ENCODE data around the gene NCAM1. TPM values are rescaled to one million over a fixed set of nuclear protein-coding genes. Genes with fewer than 3 reads are reported as not detected.

Gene NCAM1
- total and polyA plus RNA-seq, 2 experiments from 2014 or later: 0.76 to 1.6 TPM

DNA sequence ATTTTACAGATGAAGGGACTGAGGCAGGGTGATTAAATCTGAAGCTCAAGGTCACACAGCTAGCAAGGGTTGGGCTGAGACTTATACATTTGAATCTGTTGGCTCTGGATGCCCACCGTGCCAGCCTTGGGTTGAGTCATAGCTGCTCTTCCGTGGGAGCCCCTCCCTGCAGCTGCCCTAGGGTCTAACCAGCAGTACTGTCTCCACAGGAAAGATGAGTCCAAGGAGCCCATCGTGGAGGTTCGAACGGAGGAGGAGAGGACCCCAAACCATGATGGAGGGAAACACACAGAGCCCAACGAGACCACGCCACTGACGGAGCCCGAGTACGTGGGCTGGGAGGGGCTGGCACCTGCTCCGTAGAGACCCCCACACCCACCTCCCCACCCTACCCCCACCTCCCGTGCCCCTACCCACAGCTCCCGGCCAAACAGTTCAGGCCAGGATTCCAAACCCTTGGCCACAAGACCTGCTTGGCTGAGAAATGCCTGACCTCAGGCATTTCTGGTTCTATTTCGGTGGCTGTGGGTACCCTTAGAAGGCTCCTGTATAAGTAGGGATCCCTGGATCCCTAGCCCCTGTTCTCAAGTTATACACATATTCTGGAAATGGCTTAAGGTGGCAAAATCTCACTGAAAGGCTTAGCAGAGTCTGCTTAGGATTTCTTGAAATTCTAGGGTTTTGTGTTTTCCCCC is 310.5 kb downstream of the NCAM1 start:
- TF ChIP-seq, protein P1, sequence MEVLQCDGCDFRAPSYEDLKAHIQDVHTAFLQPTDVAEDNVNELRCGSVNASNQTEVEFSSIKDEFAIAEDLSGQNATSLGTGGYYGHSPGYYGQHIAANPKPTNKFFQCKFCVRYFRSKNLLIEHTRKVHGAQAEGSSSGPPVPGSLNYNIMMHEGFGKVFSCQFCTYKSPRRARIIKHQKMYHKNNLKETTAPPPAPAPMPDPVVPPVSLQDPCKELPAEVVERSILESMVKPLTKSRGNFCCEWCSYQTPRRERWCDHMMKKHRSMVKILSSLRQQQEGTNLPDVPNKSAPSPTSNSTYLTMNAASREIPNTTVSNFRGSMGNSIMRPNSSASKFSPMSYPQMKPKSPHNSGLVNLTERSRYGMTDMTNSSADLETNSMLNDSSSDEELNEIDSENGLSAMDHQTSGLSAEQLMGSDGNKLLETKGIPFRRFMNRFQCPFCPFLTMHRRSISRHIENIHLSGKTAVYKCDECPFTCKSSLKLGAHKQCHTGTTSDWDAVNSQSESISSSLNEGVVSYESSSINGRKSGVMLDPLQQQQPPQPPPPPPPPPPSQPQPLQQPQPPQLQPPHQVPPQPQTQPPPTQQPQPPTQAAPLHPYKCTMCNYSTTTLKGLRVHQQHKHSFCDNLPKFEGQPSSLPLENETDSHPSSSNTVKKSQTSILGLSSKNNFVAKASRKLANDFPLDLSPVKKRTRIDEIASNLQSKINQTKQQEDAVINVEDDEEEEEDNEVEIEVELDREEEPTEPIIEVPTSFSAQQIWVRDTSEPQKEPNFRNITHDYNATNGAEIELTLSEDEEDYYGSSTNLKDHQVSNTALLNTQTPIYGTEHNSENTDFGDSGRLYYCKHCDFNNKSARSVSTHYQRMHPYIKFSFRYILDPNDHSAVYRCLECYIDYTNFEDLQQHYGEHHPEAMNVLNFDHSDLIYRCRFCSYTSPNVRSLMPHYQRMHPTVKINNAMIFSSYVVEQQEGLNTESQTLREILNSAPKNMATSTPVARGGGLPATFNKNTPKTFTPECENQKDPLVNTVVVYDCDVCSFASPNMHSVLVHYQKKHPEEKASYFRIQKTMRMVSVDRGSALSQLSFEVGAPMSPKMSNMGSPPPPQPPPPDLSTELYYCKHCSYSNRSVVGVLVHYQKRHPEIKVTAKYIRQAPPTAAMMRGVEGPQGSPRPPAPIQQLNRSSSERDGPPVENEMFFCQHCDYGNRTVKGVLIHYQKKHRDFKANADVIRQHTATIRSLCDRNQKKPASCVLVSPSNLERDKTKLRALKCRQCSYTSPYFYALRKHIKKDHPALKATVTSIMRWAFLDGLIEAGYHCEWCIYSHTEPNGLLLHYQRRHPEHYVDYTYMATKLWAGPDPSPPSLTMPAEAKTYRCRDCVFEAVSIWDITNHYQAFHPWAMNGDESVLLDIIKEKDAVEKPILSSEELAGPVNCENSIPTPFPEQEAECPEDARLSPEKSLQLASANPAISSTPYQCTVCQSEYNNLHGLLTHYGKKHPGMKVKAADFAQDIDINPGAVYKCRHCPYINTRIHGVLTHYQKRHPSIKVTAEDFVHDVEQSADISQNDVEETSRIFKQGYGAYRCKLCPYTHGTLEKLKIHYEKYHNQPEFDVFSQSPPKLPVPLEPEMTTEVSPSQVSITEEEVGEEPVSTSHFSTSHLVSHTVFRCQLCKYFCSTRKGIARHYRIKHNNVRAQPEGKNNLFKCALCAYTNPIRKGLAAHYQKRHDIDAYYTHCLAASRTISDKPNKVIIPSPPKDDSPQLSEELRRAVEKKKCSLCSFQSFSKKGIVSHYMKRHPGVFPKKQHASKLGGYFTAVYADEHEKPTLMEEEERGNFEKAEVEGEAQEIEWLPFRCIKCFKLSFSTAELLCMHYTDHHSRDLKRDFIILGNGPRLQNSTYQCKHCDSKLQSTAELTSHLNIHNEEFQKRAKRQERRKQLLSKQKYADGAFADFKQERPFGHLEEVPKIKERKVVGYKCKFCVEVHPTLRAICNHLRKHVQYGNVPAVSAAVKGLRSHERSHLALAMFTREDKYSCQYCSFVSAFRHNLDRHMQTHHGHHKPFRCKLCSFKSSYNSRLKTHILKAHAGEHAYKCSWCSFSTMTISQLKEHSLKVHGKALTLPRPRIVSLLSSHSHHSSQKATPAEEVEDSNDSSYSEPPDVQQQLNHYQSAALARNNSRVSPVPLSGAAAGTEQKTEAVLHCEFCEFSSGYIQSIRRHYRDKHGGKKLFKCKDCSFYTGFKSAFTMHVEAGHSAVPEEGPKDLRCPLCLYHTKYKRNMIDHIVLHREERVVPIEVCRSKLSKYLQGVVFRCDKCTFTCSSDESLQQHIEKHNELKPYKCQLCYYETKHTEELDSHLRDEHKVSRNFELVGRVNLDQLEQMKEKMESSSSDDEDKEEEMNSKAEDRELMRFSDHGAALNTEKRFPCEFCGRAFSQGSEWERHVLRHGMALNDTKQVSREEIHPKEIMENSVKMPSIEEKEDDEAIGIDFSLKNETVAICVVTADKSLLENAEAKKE (CRISPR knock-in tag; IDR thresholded peaks at IDR 0.05): no peak
- TF ChIP-seq EZH2phosphoT487 (IDR thresholded peaks at IDR 0.05; ENCODE audit: unreplicated experiment): no peak
- H3K9me2 ChIP-seq (ENCODE audit: insufficient read depth): no peaks in the 10 kb centered on the region
- H3K9me3 Mint-ChIP-seq: no peaks in the 10 kb centered on the region
- H3K36me3 Mint-ChIP-seq (ENCODE audit: low read depth): no peaks in the 10 kb centered on the region
- no peaks in the 10 kb centered on the region for H3K4me1 ChIP-seq (ENCODE audit: insufficient read depth)
- H3K27ac ChIP-seq (ENCODE audit: low read depth): no peak overlapping the region
- peaks cover 9% of the 10 kb centered on the region for H3K4me1 Mint-ChIP-seq
- H3K27ac Mint-ChIP-seq: no peak overlapping the region
- no peak overlapping the region for H3K4me3 ChIP-seq
- no peak overlapping the region for H2AFZ ChIP-seq
- DNase-seq (ENCODE audit: low spot score) (no peak), ATAC-seq (no peak)
- H3K27me3 Mint-ChIP-seq (ENCODE audit: insufficient read depth, low read depth, poor library complexity): peaks cover 6% of the 10 kb centered on the region
- H3K4me2 ChIP-seq: no peak overlapping the region
- no peaks in the 10 kb centered on the region for H3K79me2 ChIP-seq (replicated peaks; ENCODE audit: insufficient read depth)
- H3K4me3 Mint-ChIP-seq: no peak overlapping the region
- no peaks in the 10 kb centered on the region for H3K36me3 ChIP-seq (ENCODE audit: insufficient read depth)
- H3K27me3 ChIP-seq (ENCODE audit: insufficient read depth): no peaks in the 10 kb centered on the region
- H4K20me1 ChIP-seq (replicated peaks; ENCODE audit: insufficient read depth): no peaks in the 10 kb centered on the region
- H3F3A ChIP-seq (replicated peaks; ENCODE audit: low read depth): no peaks in the 10 kb centered on the region

DNA sequence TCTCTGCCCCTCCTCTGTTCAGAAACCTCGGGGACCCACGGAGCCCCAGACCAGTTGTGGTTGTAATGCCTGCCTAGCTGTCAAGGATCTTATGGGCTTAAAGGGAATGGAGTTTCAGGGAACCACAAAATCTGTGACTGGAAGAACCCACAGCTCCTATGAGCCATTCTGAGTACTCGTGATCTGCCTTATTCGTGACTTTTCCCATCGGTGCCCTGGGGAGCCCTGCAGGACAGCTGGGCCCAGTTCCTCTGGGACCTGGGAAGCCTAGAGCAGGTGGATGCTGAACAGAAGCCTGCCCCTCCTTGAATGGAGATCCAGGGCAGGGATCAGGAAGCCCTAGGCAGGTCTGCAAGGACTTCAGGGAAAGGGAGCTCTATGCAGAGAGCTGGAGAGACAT is 311.1 kb downstream of the NCAM1 start:
- Histone ChIP-seq H2AFZ (no peak overlapping the region), H3K4me3 (no peak overlapping the region), H3K27me3 (ENCODE audit: insufficient read depth) (no peaks in the 10 kb centered on the region), H3F3A (replicated peaks; ENCODE audit: low read depth) (no peaks in the 10 kb centered on the region), H3K4me2 (no peak overlapping the region), H3K4me1 (ENCODE audit: insufficient read depth) (no peaks in the 10 kb centered on the region), H3K79me2 (replicated peaks; ENCODE audit: insufficient read depth) (no peaks in the 10 kb centered on the region), H3K9me2 (ENCODE audit: insufficient read depth) (no peaks in the 10 kb centered on the region), H4K20me1 (replicated peaks; ENCODE audit: insufficient read depth) (no peaks in the 10 kb centered on the region), H3K36me3 (ENCODE audit: insufficient read depth) (no peaks in the 10 kb centered on the region), H3K27ac (ENCODE audit: low read depth) (no peak overlapping the region)
- ATAC-seq: no peak
- Mint-ChIP-seq H3K9me3 (no peaks in the 10 kb centered on the region), H3K36me3 (ENCODE audit: low read depth) (no peaks in the 10 kb centered on the region), H3K4me3 (no peak overlapping the region), H3K27ac (no peak overlapping the region), H3K4me1 (peaks cover 9% of the 10 kb centered on the region), H3K27me3 (ENCODE audit: insufficient read depth, low read depth, poor library complexity) (peaks cover 6% of the 10 kb centered on the region)
- no peak for DNase-seq (ENCODE audit: low spot score)
- no peak for TF ChIP-seq NANOG (IDR thresholded peaks at IDR 0.05; ENCODE audit: borderline replicate concordance)
- TF ChIP-seq, protein P2, sequence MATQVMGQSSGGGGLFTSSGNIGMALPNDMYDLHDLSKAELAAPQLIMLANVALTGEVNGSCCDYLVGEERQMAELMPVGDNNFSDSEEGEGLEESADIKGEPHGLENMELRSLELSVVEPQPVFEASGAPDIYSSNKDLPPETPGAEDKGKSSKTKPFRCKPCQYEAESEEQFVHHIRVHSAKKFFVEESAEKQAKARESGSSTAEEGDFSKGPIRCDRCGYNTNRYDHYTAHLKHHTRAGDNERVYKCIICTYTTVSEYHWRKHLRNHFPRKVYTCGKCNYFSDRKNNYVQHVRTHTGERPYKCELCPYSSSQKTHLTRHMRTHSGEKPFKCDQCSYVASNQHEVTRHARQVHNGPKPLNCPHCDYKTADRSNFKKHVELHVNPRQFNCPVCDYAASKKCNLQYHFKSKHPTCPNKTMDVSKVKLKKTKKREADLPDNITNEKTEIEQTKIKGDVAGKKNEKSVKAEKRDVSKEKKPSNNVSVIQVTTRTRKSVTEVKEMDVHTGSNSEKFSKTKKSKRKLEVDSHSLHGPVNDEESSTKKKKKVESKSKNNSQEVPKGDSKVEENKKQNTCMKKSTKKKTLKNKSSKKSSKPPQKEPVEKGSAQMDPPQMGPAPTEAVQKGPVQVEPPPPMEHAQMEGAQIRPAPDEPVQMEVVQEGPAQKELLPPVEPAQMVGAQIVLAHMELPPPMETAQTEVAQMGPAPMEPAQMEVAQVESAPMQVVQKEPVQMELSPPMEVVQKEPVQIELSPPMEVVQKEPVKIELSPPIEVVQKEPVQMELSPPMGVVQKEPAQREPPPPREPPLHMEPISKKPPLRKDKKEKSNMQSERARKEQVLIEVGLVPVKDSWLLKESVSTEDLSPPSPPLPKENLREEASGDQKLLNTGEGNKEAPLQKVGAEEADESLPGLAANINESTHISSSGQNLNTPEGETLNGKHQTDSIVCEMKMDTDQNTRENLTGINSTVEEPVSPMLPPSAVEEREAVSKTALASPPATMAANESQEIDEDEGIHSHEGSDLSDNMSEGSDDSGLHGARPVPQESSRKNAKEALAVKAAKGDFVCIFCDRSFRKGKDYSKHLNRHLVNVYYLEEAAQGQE (IDR thresholded peaks at IDR 0.05; ENCODE audit: unreplicated experiment): no peak
- TF ChIP-seq POLR2AphosphoS5 (IDR thresholded peaks at IDR 0.05; ENCODE audit: low read depth): no peak
- no peak for TF ChIP-seq JUNB (IDR thresholded peaks at IDR 0.05; ENCODE audit: unreplicated experiment)
- no peak for TF ChIP-seq EZH2 (IDR thresholded peaks at IDR 0.05; ENCODE audit: low read depth, unreplicated experiment)
- no peak for TF ChIP-seq STAT1 (IDR thresholded peaks at IDR 0.05; ENCODE audit: unreplicated experiment)
- TF ChIP-seq, protein P3, sequence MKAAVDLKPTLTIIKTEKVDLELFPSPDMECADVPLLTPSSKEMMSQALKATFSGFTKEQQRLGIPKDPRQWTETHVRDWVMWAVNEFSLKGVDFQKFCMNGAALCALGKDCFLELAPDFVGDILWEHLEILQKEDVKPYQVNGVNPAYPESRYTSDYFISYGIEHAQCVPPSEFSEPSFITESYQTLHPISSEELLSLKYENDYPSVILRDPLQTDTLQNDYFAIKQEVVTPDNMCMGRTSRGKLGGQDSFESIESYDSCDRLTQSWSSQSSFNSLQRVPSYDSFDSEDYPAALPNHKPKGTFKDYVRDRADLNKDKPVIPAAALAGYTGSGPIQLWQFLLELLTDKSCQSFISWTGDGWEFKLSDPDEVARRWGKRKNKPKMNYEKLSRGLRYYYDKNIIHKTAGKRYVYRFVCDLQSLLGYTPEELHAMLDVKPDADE (IDR thresholded peaks at IDR 0.05): no peak
- no peak for TF ChIP-seq EZH2phosphoT487 (IDR thresholded peaks at IDR 0.05; ENCODE audit: unreplicated experiment)
- TF ChIP-seq ZNF331 (CRISPR knock-in tag; IDR thresholded peaks at IDR 0.05; ENCODE audit: low read depth): no peak
